ENCODE data around the gene TINAGL1. TPM values are rescaled to one million over a fixed set of nuclear protein-coding genes. Genes with fewer than 3 reads are reported as not detected.

The TINAGL1 gene
- total and polyA plus RNA-seq, 10 of the 15 experiments (the other 5 are each of a cell fraction or from before 2014, with no cell fraction given): 0.20 to 0.49 (median 0.23) TPM; not detected in 7

DNA sequence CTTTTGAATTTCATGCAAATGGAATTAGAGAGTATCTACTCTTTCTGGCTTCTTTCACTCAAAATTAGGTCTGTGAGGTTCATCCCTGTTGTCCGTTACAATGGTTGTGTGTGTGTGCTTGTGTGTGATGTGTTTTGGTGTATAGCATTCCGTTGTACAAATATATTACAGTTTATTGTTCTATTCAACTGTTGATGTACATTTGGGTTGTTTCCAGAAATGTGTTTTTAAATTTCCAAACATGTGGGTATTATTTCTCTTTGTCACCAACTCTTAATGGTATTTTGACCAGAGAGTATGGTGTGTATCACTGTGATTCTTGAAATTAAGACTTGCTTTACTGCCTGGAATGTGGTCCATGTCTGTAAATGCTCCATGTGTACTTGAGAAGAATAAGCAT is 24.3 kb downstream of the TINAGL1 start:
- intact Hi-C loops (cut with micrococcal nuclease; ENCODE audit: unreplicated experiment): no loop called here
- Histone ChIP-seq H4K20me1 (ENCODE audit: control insufficient read depth, insufficient read depth) (no peaks in the 10 kb centered on the region), H3K36me3 (ENCODE audit: control insufficient read depth in 2 of 2, insufficient read depth in 2 of 2, low read length in 1 of 2) (no peaks in the 10 kb centered on the region), H3K4me1 (ENCODE audit: control insufficient read depth, insufficient read depth, low read length) (peaks cover 5% of the 10 kb centered on the region), H3K27ac (ENCODE audit: control insufficient read depth, insufficient read depth) (no peak overlapping the region), H3K4me3 (no peak overlapping the region), H3K27me3 (replicated peaks in 1 of 2; ENCODE audit: control insufficient read depth in 2 of 2, insufficient read depth in 2 of 2, low read length in 1 of 2) (no peaks in the 10 kb centered on the region), H3K9ac (ENCODE audit: control insufficient read depth, insufficient read depth, low read length) (no peak overlapping the region), H3K79me2 (ENCODE audit: control insufficient read depth, insufficient read depth, low read length) (no peaks in the 10 kb centered on the region), H3K4me2 (ENCODE audit: control insufficient read depth, insufficient read depth) (no peak overlapping the region), H2AFZ (ENCODE audit: control insufficient read depth, low read depth, low read length) (no peak overlapping the region), H3K9me3 (replicated peaks; ENCODE audit: control insufficient read depth, insufficient read depth, low read length) (peaks cover 3% of the 10 kb centered on the region; the same call in 1 of the 3 replicates)
- DNase-seq (ENCODE audit: low read depth, low spot score) (no peak), FAIRE-seq (no peak), ATAC-seq (no peak)
- ChIA-PET CTCF (interaction anchor here (1.0 kb wide), 2 partner anchors 9 to 189 kb away, joined by 3 to 4 read pairs; no protein-coding TSS in a partner anchor), RAD21 (ENCODE audit: unreplicated experiment) (no interaction called here), POLR2A (no interaction called here), SMC1A (ENCODE audit: uncharacterized antibody, unreplicated experiment) (interaction anchor here (0.7 kb wide), 2 partner anchors 18 to 52 kb away, joined by 3 read pairs; no protein-coding TSS in a partner anchor)
- in situ Hi-C loops (cut with MboI): no loop called here
- BruUV-seq (replicated peaks): no TSS peak
- WGBS (ENCODE audit: insufficient coverage, insufficient replicate concordance, low lambda C conversion rate, missing lambda C conversion rate): 95% methylated on average over 2 of the region's 2 CpGs
- TF ChIP-seq CEBPB (IDR thresholded peaks at IDR 0.05; ENCODE audit: borderline replicate concordance in 1 of 2, low read depth in 2 of 2, low read length in 2 of 2) (no peak), USF2 (IDR thresholded peaks at IDR 0.05; ENCODE audit: borderline replicate concordance, low read depth, low read length) (no peak), GATAD2B (conservative IDR thresholded peaks at IDR 0.05; ENCODE audit: low read depth) (no peak), BMI1 (IDR thresholded peaks at IDR 0.05; ENCODE audit: borderline replicate concordance) (no peak), RELA (IDR thresholded peaks at IDR 0.05; ENCODE audit: borderline replicate concordance, partially characterized antibody) (no peak), CEBPZ (IDR thresholded peaks at IDR 0.05; ENCODE audit: low read depth, low read length) (no peak), WRNIP1 (IDR thresholded peaks at IDR 0.05; ENCODE audit: borderline replicate concordance, low read depth, low read length) (no peak), NFXL1 (IDR thresholded peaks at IDR 0.05; ENCODE audit: borderline replicate concordance) (no peak), JUND (IDR thresholded peaks at IDR 0.05; ENCODE audit: low read depth, low read length) (no peak), ZNF274 (IDR thresholded peaks at IDR 0.05; ENCODE audit: insufficient read depth, insufficient read length) (no peak), KLF5 (IDR thresholded peaks at IDR 0.05; ENCODE audit: partially characterized antibody) (no peak)
- TF ChIP-seq, protein P1, sequence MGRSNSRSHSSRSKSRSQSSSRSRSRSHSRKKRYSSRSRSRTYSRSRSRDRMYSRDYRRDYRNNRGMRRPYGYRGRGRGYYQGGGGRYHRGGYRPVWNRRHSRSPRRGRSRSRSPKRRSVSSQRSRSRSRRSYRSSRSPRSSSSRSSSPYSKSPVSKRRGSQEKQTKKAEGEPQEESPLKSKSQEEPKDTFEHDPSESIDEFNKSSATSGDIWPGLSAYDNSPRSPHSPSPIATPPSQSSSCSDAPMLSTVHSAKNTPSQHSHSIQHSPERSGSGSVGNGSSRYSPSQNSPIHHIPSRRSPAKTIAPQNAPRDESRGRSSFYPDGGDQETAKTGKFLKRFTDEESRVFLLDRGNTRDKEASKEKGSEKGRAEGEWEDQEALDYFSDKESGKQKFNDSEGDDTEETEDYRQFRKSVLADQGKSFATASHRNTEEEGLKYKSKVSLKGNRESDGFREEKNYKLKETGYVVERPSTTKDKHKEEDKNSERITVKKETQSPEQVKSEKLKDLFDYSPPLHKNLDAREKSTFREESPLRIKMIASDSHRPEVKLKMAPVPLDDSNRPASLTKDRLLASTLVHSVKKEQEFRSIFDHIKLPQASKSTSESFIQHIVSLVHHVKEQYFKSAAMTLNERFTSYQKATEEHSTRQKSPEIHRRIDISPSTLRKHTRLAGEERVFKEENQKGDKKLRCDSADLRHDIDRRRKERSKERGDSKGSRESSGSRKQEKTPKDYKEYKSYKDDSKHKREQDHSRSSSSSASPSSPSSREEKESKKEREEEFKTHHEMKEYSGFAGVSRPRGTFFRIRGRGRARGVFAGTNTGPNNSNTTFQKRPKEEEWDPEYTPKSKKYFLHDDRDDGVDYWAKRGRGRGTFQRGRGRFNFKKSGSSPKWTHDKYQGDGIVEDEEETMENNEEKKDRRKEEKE (IDR thresholded peaks at IDR 0.05): no peak

Data from GM12878 (cell line).